Ovary (tissue), 9 donors: ENCODE measurements around the gene ACAP2. TPM values are rescaled to one million over a fixed set of nuclear protein-coding genes. Genes with fewer than 3 reads are reported as not detected.

Source experiments
- DNase-seq, 5 donors: peaks; one replicate each; pipeline ENCODE4 v3.0.0-alpha.2; 2019 to 2020
- H3K27ac ChIP-seq, 2 donors: fragments of 200-600 bp; one replicate each; pipeline versions ENCODE4 v1.5.1 to v1.8.0; 2019 to 2022
- H3K27me3 ChIP-seq: fragments of 200-600 bp; one replicate; pipeline ENCODE4 v1.8.0; 2022
- H3K36me3 ChIP-seq: fragments of 200-600 bp; sonication (generic); one replicate; pipeline ENCODE4 v1.5.1; 2019
- H3K4me1 ChIP-seq: one replicate; pipeline ENCODE4 v1.8.1; 2013; ENCODE audit warnings: mild to moderate bottlenecking, moderate library complexity; ENCODE audit not compliant: insufficient read depth
- H3K4me3 ChIP-seq: fragments of 200-600 bp; sonication (generic); one replicate; pipeline ENCODE4 v1.5.1; 2017
- H3K9me3 ChIP-seq, 2 donors: fragments of 200-600 bp in 1 of 2; sonication (generic) in 1 of 2; one replicate each; pipeline versions ENCODE4 v1.5.1 to v1.8.1; 2013 to 2019; ENCODE audit warnings: mild to moderate bottlenecking in 1 of 2, moderate library complexity in 1 of 2
- EP300 ChIP-seq: sonication (generic); formaldehyde crosslinking; IDR thresholded peaks from one replicate; pipeline ENCODE4 v1.6.1; 2017; ENCODE audit warnings: antibody characterized with exemption
- POLR2A ChIP-seq: fragments of 450-650 bp; IDR thresholded peaks from one replicate; pipeline ENCODE4 v1.6.1; 2017; ENCODE audit warnings: antibody characterized with exemption, mild to moderate bottlenecking, moderate library complexity
- WGBS, 3 donors: extraction: QIAGEN DNeasy Blood & Tissue Kit in 1 of 3; methylation state at CpG; one replicate each; pipeline versions ENCODE4 v1.1.5 to v1.1.7; 2013 to 2017; 5-methylcytosine and 5-hydroxymethylcytosine counted together
- intact Hi-C, 4 donors: fragments of 100-400 bp; cut with DNase I; formaldehyde crosslinking; loops; one replicate each; pipeline versions ENCODE4 v1.11.0 to v1.15.1; 2022 to 2023
- polyA plus RNA-seq, 2 donors: library from polyadenylated mRNA; stranded (reverse); fragments of 200-250 nt in 1 of 2; fragments of 350-450 nt in 1 of 2; fragmentation: Illumina TruSeq in 1 of 2; extraction: RNeasy Lipid Tissue Mini Kit (QIAGEN cat#74804) in 1 of 2; gene quantifications; one replicate each; pipeline ENCODE4 v1.2.3, GENCODE V29; 2013 to 2014
- total RNA-seq, 7 donors: library from RNA; depleted of rRNA in 2 of 7; stranded (reverse); fragments of >200 nt in 2 of 7; fragmentation: NEBNext Ultra II Directional in 3 of 7; extraction: Animal tissue kit (Norgen Biotek cat#: 25700) in 3 of 7; gene quantifications; one replicate each; pipeline versions ENCODE4 v1.1.0 to v1.2.4, GENCODE V29; 2016 to 2023
- TF ChIP-seq, protein P1 (sequence below), 3 donors: fragments of 450-650 bp in 2 of 3; fragments of 200-600 bp in 1 of 3; IDR thresholded peaks; one replicate each; pipeline versions ENCODE4 v1.5.1 to v1.8.0; 2016 to 2022; ENCODE audit warnings: antibody characterized with exemption in 3 of 3, mild to moderate bottlenecking in 1 of 3
- donor health status: DM: no; HTN: no; CAD: no; lungs with moderate emphysema.
- donor health status: DM: no; HTN: no; CAD: no.
- donor health status: Bipolar disorder and iron deficiency.
- donor health status: DM: yes; HTN: yes; CAD: no.
- donor health status: DM: no; HTN: no; CAD: no.
- donor health status: DM: yes; HTN: yes; CAD: no.

ACAP2 gene
- total and polyA plus RNA-seq, 9 donors: 15.1 to 66.8 (median 49.4) TPM

GRCh38 chr3:195261925-195262324 is 180.9 kb downstream of the ACAP2 start:
- no peaks in the 10 kb centered on the region for H3K9me3 ChIP-seq
- no peak for DNase-seq
- intact Hi-C loops: loop anchor here in 1 of 4 donors (2.0 kb wide), 1 partner anchor 575 kb away; no protein-coding TSS in a partner anchor
- peaks cover 7% of the 10 kb centered on the region for H3K4me1 ChIP-seq
- H3K36me3 ChIP-seq: no peaks in the 10 kb centered on the region
- WGBS, 3 donors: 96 to 100% (median 100%) methylated on average over 2 of the region's 2 CpGs
- no peak overlapping the region for H3K27ac ChIP-seq
- TF ChIP-seq POLR2A (no peak), EP300 (no peak)
- TF ChIP-seq, protein P1, sequence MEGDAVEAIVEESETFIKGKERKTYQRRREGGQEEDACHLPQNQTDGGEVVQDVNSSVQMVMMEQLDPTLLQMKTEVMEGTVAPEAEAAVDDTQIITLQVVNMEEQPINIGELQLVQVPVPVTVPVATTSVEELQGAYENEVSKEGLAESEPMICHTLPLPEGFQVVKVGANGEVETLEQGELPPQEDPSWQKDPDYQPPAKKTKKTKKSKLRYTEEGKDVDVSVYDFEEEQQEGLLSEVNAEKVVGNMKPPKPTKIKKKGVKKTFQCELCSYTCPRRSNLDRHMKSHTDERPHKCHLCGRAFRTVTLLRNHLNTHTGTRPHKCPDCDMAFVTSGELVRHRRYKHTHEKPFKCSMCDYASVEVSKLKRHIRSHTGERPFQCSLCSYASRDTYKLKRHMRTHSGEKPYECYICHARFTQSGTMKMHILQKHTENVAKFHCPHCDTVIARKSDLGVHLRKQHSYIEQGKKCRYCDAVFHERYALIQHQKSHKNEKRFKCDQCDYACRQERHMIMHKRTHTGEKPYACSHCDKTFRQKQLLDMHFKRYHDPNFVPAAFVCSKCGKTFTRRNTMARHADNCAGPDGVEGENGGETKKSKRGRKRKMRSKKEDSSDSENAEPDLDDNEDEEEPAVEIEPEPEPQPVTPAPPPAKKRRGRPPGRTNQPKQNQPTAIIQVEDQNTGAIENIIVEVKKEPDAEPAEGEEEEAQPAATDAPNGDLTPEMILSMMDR (IDR thresholded peaks at IDR 0.05): no peak
- H3K27me3 ChIP-seq: no peaks in the 10 kb centered on the region
- H3K4me3 ChIP-seq: no peak overlapping the region

GRCh38 chr3:195260280-195260905 is 182.4 kb downstream of the ACAP2 start:
- 10 to 24% (median 13%) methylated on average over 17 to 41 of the region's 41 CpGs for WGBS, 3 donors
- intact Hi-C loops: loop anchor here in 1 of 4 donors (2.0 kb wide), 1 partner anchor 574 kb away; no protein-coding TSS in a partner anchor
- Histone ChIP-seq H3K4me3 (peak overlapping the region; percentile 45), H3K36me3 (no peaks in the 10 kb centered on the region), H3K4me1 (peaks cover 7% of the 10 kb centered on the region), H3K9me3 (no peaks in the 10 kb centered on the region), H3K27ac (no peak overlapping the region), H3K27me3 (no peaks in the 10 kb centered on the region)
- TF ChIP-seq, protein P1 (IDR thresholded peaks at IDR 0.05): no peak
- no peak for TF ChIP-seq EP300
- no peak for TF ChIP-seq POLR2A
- DNase-seq: peak in 2 of 5 donors; percentile 49 to 55

- H3K36me3 ChIP-seq: no peaks in the 10 kb centered on the region
- peak; percentile 92 to 95 (median 93) for DNase-seq
- intact Hi-C loops: loop anchor here (2.0 to 10.0 kb wide), 8 partner anchors 105 to 775 kb away; partner anchors contain the start of genes FAM43A (in 2 of the 4) and ATP13A3 (in 1 of the 4)
- 4 to 6% (median 5%) methylated on average over 35 to 82 of the region's 82 CpGs for WGBS, 3 donors
- H3K9me3 ChIP-seq: no peaks in the 10 kb centered on the region
- peaks cover 7% of the 10 kb centered on the region for H3K4me1 ChIP-seq
- H3K4me3 ChIP-seq: peak overlapping the region; percentile 45
- peak overlapping the region; percentile 60 to 86 for H3K27ac ChIP-seq
- no peaks in the 10 kb centered on the region for H3K27me3 ChIP-seq
- TF ChIP-seq EP300: no peak
- TF ChIP-seq, protein P1 (IDR thresholded peaks at IDR 0.05): peak; percentile 22 to 99 (median 98)
- TF ChIP-seq POLR2A: peak; percentile 85
Observed at GRCh38 chr3:195259475-195260279, 183.1 kb downstream of the ACAP2 start.

DNA sequence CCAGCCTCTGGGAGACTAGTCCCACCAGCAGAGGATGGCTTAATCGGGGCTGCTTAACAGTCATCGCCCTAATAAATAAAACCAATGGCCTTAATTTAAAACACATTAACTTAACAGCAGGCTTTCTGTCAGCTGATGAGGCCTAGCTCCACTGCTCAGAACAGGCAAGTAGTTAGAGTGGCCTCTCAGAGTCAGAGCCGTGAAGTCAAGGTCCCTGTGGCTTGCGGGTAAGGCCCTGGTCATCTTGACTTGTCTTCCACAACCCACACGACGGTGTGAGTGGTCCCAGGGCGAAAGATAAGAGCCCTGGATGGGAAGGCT is 183.7 kb downstream of the ACAP2 start:
- intact Hi-C loops: loop anchor here (2.0 to 10.0 kb wide), 7 partner anchors 104 to 774 kb away; partner anchors contain the start of genes FAM43A (in 2 of the 4) and ATP13A3 (in 1 of the 4)
- Histone ChIP-seq H3K36me3 (no peaks in the 10 kb centered on the region), H3K4me3 (peak overlapping the region; percentile 45), H3K27ac (peak overlapping the region; percentile 60 to 86), H3K27me3 (no peaks in the 10 kb centered on the region), H3K9me3 (no peaks in the 10 kb centered on the region), H3K4me1 (peaks cover 7% of the 10 kb centered on the region)
- DNase-seq: no peak
- 37 to 47% (median 46%) methylated on average over 7 of the region's 7 CpGs for WGBS, 3 donors
- TF ChIP-seq POLR2A (no peak), EP300 (no peak)
- TF ChIP-seq, protein P1 (IDR thresholded peaks at IDR 0.05): no peak
